Natural killer cell (primary cell): ENCODE data around the gene TES. TPM values are rescaled to one million over a fixed set of nuclear protein-coding genes. Genes with fewer than 3 reads are reported as not detected.

Experiments
- ATAC-seq, 3 donors: fragments of 150-1000 bp in 2 of 3; fragments of 200-7000 bp in 1 of 3; cut with Tn5 transposase; 1 replicate in 1 of 3; 2 replicates in 2 of 3; pipeline ENCODE4 v1.10.0; 2021; ENCODE audit warnings: mild to moderate bottlenecking in 2 of 3, moderate library complexity in 2 of 3
- DNase-seq, 2 donors: peaks; one replicate each; pipeline versions ENCODE4 v3.0.0 to v3.0.0-alpha.2; 2013 to 2021; ENCODE audit warnings: mixed read lengths in 1 of 2
- H3K27ac ChIP-seq: one replicate; pipeline ENCODE4 v1.5.1; 2013; ENCODE audit warnings: mild to moderate bottlenecking, low read length
- H3K27me3 ChIP-seq: one replicate; pipeline ENCODE4 v1.6.1; 2013; ENCODE audit warnings: low read length; ENCODE audit not compliant: control insufficient read depth, insufficient read depth
- H3K36me3 ChIP-seq: one replicate; pipeline ENCODE4 v1.6.1; 2013; ENCODE audit warnings: low read length; ENCODE audit not compliant: control insufficient read depth, insufficient read depth
- H3K4me1 ChIP-seq: one replicate; pipeline ENCODE4 v1.6.1; 2013; ENCODE audit warnings: low read length; ENCODE audit not compliant: control insufficient read depth, insufficient read depth
- H3K4me3 ChIP-seq: one replicate; pipeline ENCODE4 v1.5.1; 2013; ENCODE audit warnings: low read length
- H3K9me3 ChIP-seq: one replicate; pipeline ENCODE4 v1.6.1; 2013; ENCODE audit warnings: low read length; ENCODE audit not compliant: control insufficient read depth, insufficient read depth
- H3K27ac Mint-ChIP-seq, 2 donors: one replicate each; pipeline ENCODE4 v1.8.0; 2022; ENCODE audit warnings: mild to moderate bottlenecking in 2 of 2, mixed read lengths in 2 of 2, moderate library complexity in 1 of 2
- H3K27me3 Mint-ChIP-seq, 2 donors: one replicate each; pipeline ENCODE4 v1.8.0; 2022; ENCODE audit warnings: low read depth in 2 of 2, mixed read lengths in 2 of 2
- H3K36me3 Mint-ChIP-seq: one replicate; pipeline ENCODE4 v1.8.0; 2022; ENCODE audit warnings: mixed read lengths
- H3K4me1 Mint-ChIP-seq, 2 donors: one replicate each; pipeline ENCODE4 v1.8.0; 2022; ENCODE audit warnings: mixed read lengths in 2 of 2
- H3K4me3 Mint-ChIP-seq: one replicate; pipeline ENCODE4 v1.8.0; 2022; ENCODE audit warnings: mild to moderate bottlenecking, moderate library complexity, mixed read lengths
- H3K9me3 Mint-ChIP-seq, 2 donors: one replicate each; pipeline ENCODE4 v1.8.0; 2022; ENCODE audit warnings: mixed read lengths in 2 of 2
- WGBS: methylation state at CpG from one replicate; pipeline ENCODE4 v1.1.7; 2013; ENCODE audit warnings: missing lambda C conversion rate; ENCODE audit not compliant: insufficient coverage; 5-methylcytosine and 5-hydroxymethylcytosine counted together
- intact Hi-C: fragments of 100-400 bp; cut with micrococcal nuclease; formaldehyde crosslinking; loops from one replicate; pipeline ENCODE4 v1.14.2; 2022
- total RNA-seq, 4 donors: library from RNA; stranded (reverse); fragments of 120-200 nt in 1 of 4; gene quantifications; one replicate each; pipeline versions ENCODE4 v1.2.3 to v1.2.4, GENCODE V29; 2013 to 2022
- TF ChIP-seq, protein P1 (sequence below): fragments of 200-600 bp; IDR thresholded peaks from one replicate; pipeline ENCODE4 v1.8.0; 2022; ENCODE audit warnings: antibody characterized with exemption

TES gene
- total RNA-seq, 3 donors from 2014 or later (not counting 1 experiment from before 2014, with no cell fraction given) = 220 to 269 (median 227) TPM

DNA sequence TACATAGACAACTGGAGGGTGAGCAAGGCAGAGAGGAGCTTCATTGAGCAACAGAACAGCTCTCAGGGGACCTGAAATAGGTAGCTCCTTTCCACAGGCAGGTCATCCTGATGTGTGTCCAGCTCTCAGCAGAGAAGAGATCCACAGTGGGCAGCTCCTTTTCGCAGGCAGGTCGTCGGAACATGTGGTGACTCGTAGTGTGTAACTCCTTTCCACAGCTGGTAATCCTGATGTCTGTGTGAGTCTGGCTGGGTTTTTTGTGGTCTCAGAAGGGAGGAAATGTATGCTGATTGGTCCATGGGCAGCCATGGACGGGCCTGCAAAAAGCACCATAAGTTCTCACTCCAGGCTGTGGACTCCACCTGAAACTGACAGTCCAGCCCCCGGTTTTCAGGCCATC, 24.4 kb upstream of the TES start:
- no peaks in the 10 kb centered on the region for H3K9me3 ChIP-seq
- H3K27ac ChIP-seq = no peak overlapping the region
- WGBS = 90% methylated on average over 6 of the region's 6 CpGs
- Mint-ChIP-seq H3K4me3 (no peak overlapping the region), H3K27ac (no peak overlapping the region), H3K27me3 (peaks cover 0 to 10% of the 10 kb centered on the region in 2 donors), H3K4me1 (peaks cover 0 to 3% of the 10 kb centered on the region in 2 donors), H3K9me3 (no peaks in the 10 kb centered on the region), H3K36me3 (peaks cover 12% of the 10 kb centered on the region)
- no peaks in the 10 kb centered on the region for H3K4me1 ChIP-seq
- no peak overlapping the region for H3K4me3 ChIP-seq
- ATAC-seq (no peak), DNase-seq (no peak)
- H3K36me3 ChIP-seq = no peaks in the 10 kb centered on the region
- intact Hi-C loops = no loop called here
- TF ChIP-seq, protein P1, sequence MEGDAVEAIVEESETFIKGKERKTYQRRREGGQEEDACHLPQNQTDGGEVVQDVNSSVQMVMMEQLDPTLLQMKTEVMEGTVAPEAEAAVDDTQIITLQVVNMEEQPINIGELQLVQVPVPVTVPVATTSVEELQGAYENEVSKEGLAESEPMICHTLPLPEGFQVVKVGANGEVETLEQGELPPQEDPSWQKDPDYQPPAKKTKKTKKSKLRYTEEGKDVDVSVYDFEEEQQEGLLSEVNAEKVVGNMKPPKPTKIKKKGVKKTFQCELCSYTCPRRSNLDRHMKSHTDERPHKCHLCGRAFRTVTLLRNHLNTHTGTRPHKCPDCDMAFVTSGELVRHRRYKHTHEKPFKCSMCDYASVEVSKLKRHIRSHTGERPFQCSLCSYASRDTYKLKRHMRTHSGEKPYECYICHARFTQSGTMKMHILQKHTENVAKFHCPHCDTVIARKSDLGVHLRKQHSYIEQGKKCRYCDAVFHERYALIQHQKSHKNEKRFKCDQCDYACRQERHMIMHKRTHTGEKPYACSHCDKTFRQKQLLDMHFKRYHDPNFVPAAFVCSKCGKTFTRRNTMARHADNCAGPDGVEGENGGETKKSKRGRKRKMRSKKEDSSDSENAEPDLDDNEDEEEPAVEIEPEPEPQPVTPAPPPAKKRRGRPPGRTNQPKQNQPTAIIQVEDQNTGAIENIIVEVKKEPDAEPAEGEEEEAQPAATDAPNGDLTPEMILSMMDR = no peak
- no peaks in the 10 kb centered on the region for H3K27me3 ChIP-seq

DNA sequence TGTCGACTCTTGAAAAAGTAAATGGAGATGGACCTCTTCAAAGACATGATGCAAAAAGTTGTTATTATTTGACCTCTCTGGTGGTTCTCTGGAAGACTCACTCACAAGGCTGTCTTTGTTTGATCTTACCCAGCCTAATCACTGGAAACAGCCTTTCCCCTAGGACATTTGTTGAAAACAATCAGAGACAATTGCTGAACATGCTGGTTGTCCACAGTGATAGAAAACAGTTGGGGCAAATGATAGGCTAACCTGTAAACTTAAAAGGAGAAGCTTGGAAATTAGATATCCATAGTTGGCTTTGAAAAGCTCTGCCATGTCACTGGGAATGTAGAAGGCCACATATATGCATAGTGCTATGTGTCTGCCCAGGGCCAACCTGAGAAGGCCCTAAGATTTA, 22.9 kb upstream of the TES start:
- intact Hi-C loops = no loop called here
- WGBS = 88% methylated on average over 1 of the region's 1 CpG
- Mint-ChIP-seq H3K9me3 (no peaks in the 10 kb centered on the region), H3K27ac (no peak overlapping the region), H3K4me1 (peaks cover 0 to 3% of the 10 kb centered on the region in 2 donors), H3K4me3 (no peak overlapping the region), H3K27me3 (peaks cover 0 to 10% of the 10 kb centered on the region in 2 donors), H3K36me3 (peaks cover 12% of the 10 kb centered on the region)
- Histone ChIP-seq H3K36me3 (no peaks in the 10 kb centered on the region), H3K27me3 (no peaks in the 10 kb centered on the region), H3K4me1 (no peaks in the 10 kb centered on the region), H3K4me3 (no peak overlapping the region), H3K9me3 (no peaks in the 10 kb centered on the region), H3K27ac (no peak overlapping the region)
- TF ChIP-seq, protein P1 = no peak
- ATAC-seq (no peak), DNase-seq (no peak)

DNA sequence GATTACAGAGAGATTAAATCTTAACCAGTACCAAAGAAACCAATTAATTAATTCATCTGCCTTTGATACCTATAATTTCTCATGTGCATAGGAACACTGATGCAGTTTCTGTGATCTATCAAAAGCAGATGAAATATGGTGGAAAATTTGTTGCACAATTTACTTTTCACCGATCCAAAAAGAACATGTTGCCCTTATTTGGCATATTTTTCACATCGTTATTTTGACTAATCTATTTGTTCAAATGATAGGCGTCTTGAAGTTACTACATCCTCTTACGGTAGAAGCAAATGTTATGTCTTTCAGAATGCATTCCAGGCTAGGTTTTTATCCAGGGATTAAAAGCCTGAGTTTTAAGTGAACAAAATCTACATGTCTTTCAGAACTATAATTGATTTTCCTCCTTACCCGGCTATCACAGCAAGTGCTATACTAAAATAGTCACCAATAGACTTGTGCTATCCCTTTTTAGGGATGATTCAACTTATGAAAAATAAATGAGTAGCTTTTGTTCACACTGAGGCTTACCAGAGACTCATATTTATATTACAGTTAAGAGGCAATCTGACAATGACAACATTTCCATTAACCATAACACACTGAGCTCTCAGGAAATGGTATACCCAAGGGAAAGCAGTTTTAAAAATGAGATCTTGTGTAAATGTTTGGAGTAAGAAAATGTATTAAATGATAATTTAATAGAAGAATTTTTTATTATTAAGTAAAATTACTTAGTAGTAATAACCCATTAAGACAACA, 16.8 kb upstream of the TES start:
- DNase-seq (no peak), ATAC-seq (no peak)
- Mint-ChIP-seq H3K27ac (no peak overlapping the region), H3K36me3 (no peaks in the 10 kb centered on the region), H3K27me3 (peaks cover 0 to 6% of the 10 kb centered on the region in 2 donors), H3K4me1 (no peaks in the 10 kb centered on the region), H3K4me3 (no peak overlapping the region), H3K9me3 (no peaks in the 10 kb centered on the region)
- H3K4me1 ChIP-seq = no peaks in the 10 kb centered on the region
- H3K9me3 ChIP-seq = no peaks in the 10 kb centered on the region
- H3K27me3 ChIP-seq = peaks cover 2% of the 10 kb centered on the region
- no peak overlapping the region for H3K27ac ChIP-seq
- H3K36me3 ChIP-seq = no peaks in the 10 kb centered on the region
- TF ChIP-seq, protein P1 = no peak
- H3K4me3 ChIP-seq = no peak overlapping the region
- intact Hi-C loops = no loop called here
- 100% methylated on average over 4 of the region's 5 CpGs for WGBS

DNA sequence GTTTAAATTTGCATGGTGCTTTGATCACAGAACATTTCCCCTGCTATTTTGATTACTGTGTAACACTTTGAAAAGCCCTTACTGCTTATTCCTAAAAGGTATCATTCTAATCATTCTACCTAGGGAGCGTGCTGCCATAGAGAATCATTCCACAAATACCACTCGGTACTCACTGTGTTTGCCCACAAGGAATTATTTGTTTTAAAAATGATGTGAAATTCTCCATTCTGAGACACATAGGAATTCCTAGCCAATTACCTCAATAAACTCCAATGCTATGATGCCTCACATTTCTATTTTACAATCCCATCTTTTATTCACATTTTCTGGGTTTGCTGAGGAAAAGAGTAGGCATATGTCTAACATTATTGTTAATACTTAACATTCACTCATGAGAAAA, 16.2 kb upstream of the TES start:
- DNase-seq (no peak), ATAC-seq (no peak)
- TF ChIP-seq, protein P1 = no peak
- no peaks in the 10 kb centered on the region for H3K9me3 ChIP-seq
- Mint-ChIP-seq H3K36me3 (no peaks in the 10 kb centered on the region), H3K27ac (no peak overlapping the region), H3K27me3 (no peaks in the 10 kb centered on the region), H3K4me3 (no peak overlapping the region), H3K9me3 (no peaks in the 10 kb centered on the region), H3K4me1 (no peaks in the 10 kb centered on the region)
- no CpG with 5 or more reads among the region's 2 CpGs for WGBS
- peaks cover 2% of the 10 kb centered on the region for H3K27me3 ChIP-seq
- H3K36me3 ChIP-seq = no peaks in the 10 kb centered on the region
- H3K4me1 ChIP-seq = no peaks in the 10 kb centered on the region
- H3K27ac ChIP-seq = no peak overlapping the region
- intact Hi-C loops = no loop called here
- H3K4me3 ChIP-seq = no peak overlapping the region
